Measurements from ENCODE around the gene PLCD3. TPM values are rescaled to one million over a fixed set of nuclear protein-coding genes. Genes with fewer than 3 reads are reported as not detected.
A peak's percentile ranks its signal among the peaks of the same experiment; 100 is the strongest.

The PLCD3 gene
- total and polyA plus RNA-seq, 10 of the 15 experiments (the other 5 are each of a cell fraction or from before 2014, with no cell fraction given), result 0.02 to 1.6 (median 0.44) TPM

GRCh38 chr17:45143767-45144198 is 11.5 kb upstream of the PLCD3 start (continued):
- no peak for TF ChIP-seq MYC (IDR thresholded peaks at IDR 0.05; ENCODE audit: insufficient read depth, insufficient read length, insufficient replicate concordance, low read length, severe bottlenecking)
- no peak for TF ChIP-seq NR2F1 (conservative IDR thresholded peaks at IDR 0.05)
- TF ChIP-seq SUPT20H (IDR thresholded peaks at IDR 0.05; ENCODE audit: borderline replicate concordance, control insufficient read depth, low read depth, low read length), result no peak
- TF ChIP-seq CEBPB (IDR thresholded peaks at IDR 0.05; ENCODE audit: borderline replicate concordance in 1 of 2, low read depth in 2 of 2, low read length in 2 of 2), result no peak
- TF ChIP-seq MYB (IDR thresholded peaks at IDR 0.05; ENCODE audit: borderline replicate concordance, low read depth, low read length), result no peak
- no peak for TF ChIP-seq EP300 (IDR thresholded peaks at IDR 0.05; ENCODE audit: borderline replicate concordance in 1 of 2, control insufficient read depth in 1 of 2, low read depth in 2 of 2, low read length in 2 of 2)
- no peak for TF ChIP-seq ZNF24 (IDR thresholded peaks at IDR 0.05)
- no peak for TF ChIP-seq TCF3 (IDR thresholded peaks at IDR 0.05; ENCODE audit: borderline replicate concordance, insufficient read depth, low read depth, low read length)
- no peak for TF ChIP-seq BACH1 (IDR thresholded peaks at IDR 0.05; ENCODE audit: borderline replicate concordance)
- TF ChIP-seq CHD1 (IDR thresholded peaks at IDR 0.05; ENCODE audit: low read depth, low read length), result no peak
- peak; percentile 84 for TF ChIP-seq MEF2B (IDR thresholded peaks at IDR 0.05; ENCODE audit: partially characterized antibody, poor library complexity, severe bottlenecking)
- TF ChIP-seq RB1 (IDR thresholded peaks at IDR 0.05; ENCODE audit: borderline replicate concordance), result no peak
- TF ChIP-seq REST (IDR thresholded peaks at IDR 0.05; ENCODE audit: low read depth, low read length), result no peak
- no peak for TF ChIP-seq BCLAF1 (IDR thresholded peaks at IDR 0.05)
- peak in 1 of 2 experiments; percentile 36; a peak in 1 of 4 replicates for TF ChIP-seq IKZF2 (IDR thresholded peaks at IDR 0.05)
- TF ChIP-seq NR2C2 (IDR thresholded peaks at IDR 0.05; ENCODE audit: borderline replicate concordance, control insufficient read depth, insufficient read length, low read depth), result no peak
- no peak for TF ChIP-seq STAT1 (conservative IDR thresholded peaks at IDR 0.05)
- no peak for TF ChIP-seq ATF7 (IDR thresholded peaks at IDR 0.05; ENCODE audit: low read depth)
- no peak for TF ChIP-seq CUX1 (IDR thresholded peaks at IDR 0.05; ENCODE audit: insufficient replicate concordance, low read depth, low read length)
